Measurements from ENCODE around the gene WWOX. TPM values are rescaled to one million over a fixed set of nuclear protein-coding genes. Genes with fewer than 3 reads are reported as not detected.

The WWOX gene
- total and polyA plus RNA-seq, 4 experiments from 2014 or later, result 10.4 to 23.1 (median 17.5) TPM

DNA sequence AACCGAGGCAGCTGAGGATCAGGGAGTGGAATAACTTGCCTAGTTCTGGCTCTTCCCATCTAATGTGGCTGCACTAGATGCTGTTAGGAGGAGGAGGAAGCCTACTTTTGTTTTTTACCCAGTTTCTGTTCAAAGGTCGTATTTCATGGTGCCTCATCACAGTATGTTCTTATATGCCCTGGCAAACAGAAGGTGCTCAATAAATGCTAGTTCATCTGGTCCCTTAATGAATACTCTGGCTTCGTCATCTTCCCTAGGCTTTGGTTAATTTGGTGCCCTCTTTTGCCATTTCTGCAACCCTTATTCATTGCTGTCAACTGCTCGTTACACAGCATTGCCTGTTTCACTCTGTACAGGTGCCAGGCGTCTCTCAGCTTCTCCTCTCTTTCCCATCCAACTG is 151.7 kb downstream of the WWOX start:
- no peaks in the 10 kb centered on the region for H3K9me3 ChIP-seq (ENCODE audit: control insufficient read depth in 1 of 2, low read length in 2 of 2)
- H3K4me1 Mint-ChIP-seq, result peaks cover 0 to 4% (median 3%) of the 10 kb centered on the region in 4 donors
- DNase-seq, result no peak
- peaks cover 0 to 7% of the 10 kb centered on the region in 2 donors for H3K36me3 Mint-ChIP-seq
- intact Hi-C loops (cut with micrococcal nuclease), result no loop called here
- no peaks in the 10 kb centered on the region for H3K36me3 ChIP-seq (ENCODE audit: insufficient read depth, low read length)
- ChIA-PET POLR2A (ENCODE audit: partially characterized antibody) (no interaction called here), CTCF (ENCODE audit: partially characterized antibody) (no interaction called here)
- no peak overlapping the region for H3K4me3 Mint-ChIP-seq
- no peaks in the 10 kb centered on the region for H3K27me3 Mint-ChIP-seq
- H3K27ac ChIP-seq (ENCODE audit: low read depth, low read length), result no peak overlapping the region
- H3K9me3 Mint-ChIP-seq, result peaks cover 0 to 3% (median 0%) of the 10 kb centered on the region in 8 donors
- H3K4me1 ChIP-seq (ENCODE audit: insufficient read depth, low read length), result no peaks in the 10 kb centered on the region
- H3K4me3 ChIP-seq (ENCODE audit: low read length in 2 of 2), result no peak overlapping the region
- no peak overlapping the region for H3K27ac Mint-ChIP-seq
- no peaks in the 10 kb centered on the region for H3K27me3 ChIP-seq (ENCODE audit: insufficient read depth, low read length)

DNA sequence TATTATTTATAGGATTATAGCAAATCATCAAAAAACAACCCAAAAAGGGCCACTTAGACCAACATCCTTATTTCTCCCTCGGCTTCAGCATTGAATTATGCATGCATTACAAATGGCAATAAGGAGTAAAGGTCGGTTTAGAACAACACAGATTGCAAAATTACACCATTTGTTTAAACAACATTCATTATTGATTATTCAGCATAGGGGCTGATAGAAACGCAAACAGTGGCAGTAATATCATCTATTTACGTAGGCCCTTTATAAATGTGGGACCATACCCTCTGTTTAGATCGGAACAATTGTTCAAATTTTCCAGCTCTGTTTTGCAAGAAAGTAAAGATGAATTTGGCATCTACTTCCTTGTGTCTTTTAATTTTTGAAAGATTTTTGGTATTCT is 153.3 kb downstream of the WWOX start:
- peaks cover 0 to under 1% (median 0%) of the 10 kb centered on the region in 8 donors for H3K9me3 Mint-ChIP-seq
- peaks cover 0 to 4% (median 3%) of the 10 kb centered on the region in 4 donors for H3K4me1 Mint-ChIP-seq
- H3K36me3 Mint-ChIP-seq, result peaks cover 0 to 4% of the 10 kb centered on the region in 2 donors
- no peak for DNase-seq
- H3K4me3 ChIP-seq (ENCODE audit: low read length in 2 of 2), result no peak overlapping the region
- ChIA-PET POLR2A (ENCODE audit: partially characterized antibody) (no interaction called here), CTCF (ENCODE audit: partially characterized antibody) (interaction anchor here (1.3 kb wide), 1 partner anchor 15 kb away, joined by 3 read pairs; no protein-coding TSS in a partner anchor)
- no peaks in the 10 kb centered on the region for H3K36me3 ChIP-seq (ENCODE audit: insufficient read depth, low read length)
- H3K4me1 ChIP-seq (ENCODE audit: insufficient read depth, low read length), result no peaks in the 10 kb centered on the region
- no peaks in the 10 kb centered on the region for H3K27me3 ChIP-seq (ENCODE audit: insufficient read depth, low read length)
- H3K27ac Mint-ChIP-seq, result no peak overlapping the region
- H3K4me3 Mint-ChIP-seq, result no peak overlapping the region
- intact Hi-C loops (cut with micrococcal nuclease), result no loop called here
- no peak overlapping the region for H3K27ac ChIP-seq (ENCODE audit: low read depth, low read length)
- no peaks in the 10 kb centered on the region for H3K27me3 Mint-ChIP-seq
- H3K9me3 ChIP-seq (ENCODE audit: control insufficient read depth in 1 of 2, low read length in 2 of 2), result no peaks in the 10 kb centered on the region

DNA sequence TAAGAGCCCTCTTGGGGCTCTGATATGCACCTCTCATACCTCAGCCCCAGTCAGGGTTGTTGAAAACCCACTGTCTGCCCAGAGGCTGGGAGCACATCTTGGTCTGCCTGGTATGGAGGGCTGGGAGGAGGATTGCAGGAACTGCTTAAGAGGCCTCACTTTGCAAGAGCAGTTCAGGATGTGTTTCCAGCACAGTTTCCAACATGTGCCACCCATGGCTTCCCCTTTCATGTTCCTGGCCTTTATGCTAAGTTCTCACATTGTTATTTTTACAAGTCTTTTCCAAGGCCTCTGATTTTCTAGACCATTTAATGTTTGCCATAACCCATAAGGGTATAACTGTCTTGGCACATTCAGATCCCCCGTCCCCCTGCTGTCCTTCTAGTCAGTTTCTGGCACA is 155.4 kb downstream of the WWOX start:
- Mint-ChIP-seq H3K36me3 (no peaks in the 10 kb centered on the region), H3K27ac (no peak overlapping the region), H3K27me3 (no peaks in the 10 kb centered on the region), H3K4me3 (peak overlapping the region in 1 of 8 donors; percentile 18), H3K9me3 (no peaks in the 10 kb centered on the region), H3K4me1 (peaks cover 0 to 4% (median 3%) of the 10 kb centered on the region in 4 donors)
- Histone ChIP-seq H3K27ac (ENCODE audit: low read depth, low read length) (no peak overlapping the region), H3K4me1 (ENCODE audit: insufficient read depth, low read length) (no peaks in the 10 kb centered on the region), H3K36me3 (ENCODE audit: insufficient read depth, low read length) (no peaks in the 10 kb centered on the region), H3K9me3 (ENCODE audit: control insufficient read depth in 1 of 2, low read length in 2 of 2) (no peaks in the 10 kb centered on the region), H3K4me3 (ENCODE audit: low read length in 2 of 2) (no peak overlapping the region), H3K27me3 (ENCODE audit: insufficient read depth, low read length) (no peaks in the 10 kb centered on the region)
- DNase-seq, result no peak
- intact Hi-C loops (cut with micrococcal nuclease), result no loop called here
- CTCF ChIA-PET (ENCODE audit: partially characterized antibody), result no interaction called here
- POLR2A ChIA-PET (ENCODE audit: partially characterized antibody), result no interaction called here

DNA sequence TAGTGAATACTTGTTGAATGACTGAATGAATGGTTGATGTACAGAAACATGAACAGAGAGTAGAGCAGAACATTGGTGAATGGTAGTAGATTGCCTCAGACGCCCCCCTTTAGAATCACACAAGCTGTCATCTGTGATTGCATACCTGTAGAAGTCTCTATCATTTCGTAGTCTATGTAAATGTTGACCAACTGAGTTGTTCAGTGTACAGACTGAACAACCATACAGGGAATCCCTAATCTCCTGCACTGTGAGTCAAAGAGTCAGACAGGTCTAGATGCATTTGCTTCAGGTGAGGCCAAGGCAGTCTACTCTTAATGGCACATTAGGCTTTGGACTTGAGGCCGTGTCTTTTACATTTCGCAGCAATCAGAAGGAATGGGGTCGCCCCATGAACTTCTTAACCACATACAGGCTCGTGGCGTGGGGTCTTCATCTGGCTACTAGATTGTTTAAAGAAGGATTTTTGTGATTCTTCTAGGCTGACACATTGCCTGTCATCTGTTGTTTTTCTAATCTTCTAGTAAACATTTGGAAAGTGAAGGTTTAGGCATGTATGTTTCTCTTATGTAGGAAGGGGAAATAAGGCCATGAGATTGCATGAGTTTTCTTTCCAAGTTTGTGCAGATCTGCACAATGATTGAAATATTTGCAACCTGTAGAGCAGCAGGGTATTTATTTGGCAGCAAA is 157.4 kb downstream of the WWOX start:
- CTCF ChIA-PET (ENCODE audit: partially characterized antibody), result no interaction called here

DNA sequence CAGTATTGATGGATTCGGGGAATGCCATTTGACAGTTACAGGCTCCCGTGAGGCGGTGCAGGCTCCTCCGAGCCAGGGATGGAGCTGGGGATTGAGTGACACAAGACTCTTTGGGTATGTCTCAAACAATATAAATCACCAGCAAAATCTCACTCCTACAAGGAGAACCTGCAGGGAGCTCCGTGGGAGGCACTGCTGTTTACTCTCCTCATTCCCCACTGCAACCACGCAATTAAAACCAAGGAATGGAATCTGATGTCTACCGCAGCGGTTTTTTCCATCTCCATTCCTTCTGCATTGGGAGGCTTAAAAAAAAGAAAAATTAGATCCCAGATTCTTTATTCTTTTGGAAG is 157.9 kb downstream of the WWOX start:
- no peaks in the 10 kb centered on the region for H3K4me1 ChIP-seq (ENCODE audit: insufficient read depth, low read length)
- no peak for DNase-seq
- no peaks in the 10 kb centered on the region for H3K36me3 ChIP-seq (ENCODE audit: insufficient read depth, low read length)
- intact Hi-C loops (cut with micrococcal nuclease), result no loop called here
- peaks cover 0 to 4% of the 10 kb centered on the region in 2 donors for H3K36me3 Mint-ChIP-seq
- H3K4me3 ChIP-seq (ENCODE audit: low read length in 2 of 2), result no peak overlapping the region
- CTCF ChIA-PET (ENCODE audit: partially characterized antibody), result no interaction called here
- H3K27ac ChIP-seq (ENCODE audit: low read depth, low read length), result no peak overlapping the region
- H3K4me3 Mint-ChIP-seq, result no peak overlapping the region
- H3K4me1 Mint-ChIP-seq, result no peaks in the 10 kb centered on the region
- POLR2A ChIA-PET (ENCODE audit: partially characterized antibody), result no interaction called here
- no peaks in the 10 kb centered on the region for H3K9me3 Mint-ChIP-seq
- no peaks in the 10 kb centered on the region for H3K9me3 ChIP-seq (ENCODE audit: control insufficient read depth in 1 of 2, low read length in 2 of 2)
- H3K27me3 ChIP-seq (ENCODE audit: insufficient read depth, low read length), result no peaks in the 10 kb centered on the region
- H3K27ac Mint-ChIP-seq, result peak overlapping the region in 1 of 7 donors; percentile 4
- H3K27me3 Mint-ChIP-seq, result no peaks in the 10 kb centered on the region

More for the DNA sequence above, 157.4 kb downstream of the WWOX start:
- Histone ChIP-seq H3K36me3 (ENCODE audit: insufficient read depth, low read length) (no peaks in the 10 kb centered on the region), H3K27me3 (ENCODE audit: insufficient read depth, low read length) (no peaks in the 10 kb centered on the region), H3K27ac (ENCODE audit: low read depth, low read length) (no peak overlapping the region), H3K4me3 (ENCODE audit: low read length in 2 of 2) (no peak overlapping the region), H3K4me1 (ENCODE audit: insufficient read depth, low read length) (no peaks in the 10 kb centered on the region), H3K9me3 (ENCODE audit: control insufficient read depth in 1 of 2, low read length in 2 of 2) (no peaks in the 10 kb centered on the region)
- DNase-seq, result no peak
- Mint-ChIP-seq H3K4me3 (no peak overlapping the region), H3K36me3 (peaks cover 0 to 4% of the 10 kb centered on the region in 2 donors), H3K9me3 (no peaks in the 10 kb centered on the region), H3K4me1 (no peaks in the 10 kb centered on the region), H3K27ac (peak overlapping the region in 1 of 7 donors; percentile 4), H3K27me3 (no peaks in the 10 kb centered on the region)
- intact Hi-C loops (cut with micrococcal nuclease), result no loop called here
- POLR2A ChIA-PET (ENCODE audit: partially characterized antibody), result no interaction called here

DNA sequence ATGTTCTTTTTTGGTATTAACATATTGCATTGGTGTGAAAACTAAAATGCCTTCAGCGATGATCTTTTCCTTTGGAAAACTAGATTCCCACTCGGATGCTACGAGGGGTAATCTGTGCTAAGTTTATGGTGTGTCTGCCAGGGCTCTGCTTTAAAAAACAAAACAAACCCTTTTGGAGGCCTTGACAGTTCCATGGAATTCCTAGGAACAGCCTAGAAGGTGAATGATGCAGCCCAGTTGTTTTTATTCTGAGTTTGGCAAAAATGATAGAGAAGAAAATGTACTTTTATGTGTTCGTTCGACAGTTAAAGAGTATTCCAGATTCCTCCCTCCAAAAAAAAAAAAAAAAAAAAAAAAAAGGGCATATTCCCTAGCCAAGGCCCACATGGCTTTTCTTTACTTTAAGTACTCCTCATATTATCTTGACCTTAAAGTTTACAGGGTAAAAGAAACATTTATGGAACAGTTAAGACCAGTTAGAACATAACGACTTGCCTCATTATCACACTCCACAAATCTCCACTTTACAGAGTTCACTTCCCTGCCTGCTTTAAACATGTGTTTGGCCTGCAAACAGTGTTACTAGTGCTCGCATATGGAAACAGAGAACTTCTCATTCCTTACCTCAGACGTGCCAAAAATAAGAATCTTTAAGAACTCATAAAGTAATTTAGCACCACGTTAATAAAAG is 159.1 kb downstream of the WWOX start:
- intact Hi-C loops (cut with micrococcal nuclease), result no loop called here
- POLR2A ChIA-PET (ENCODE audit: partially characterized antibody), result no interaction called here
- Histone ChIP-seq H3K36me3 (ENCODE audit: insufficient read depth, low read length) (no peaks in the 10 kb centered on the region), H3K4me1 (ENCODE audit: insufficient read depth, low read length) (no peaks in the 10 kb centered on the region), H3K27me3 (ENCODE audit: insufficient read depth, low read length) (no peaks in the 10 kb centered on the region), H3K9me3 (ENCODE audit: control insufficient read depth in 1 of 2, low read length in 2 of 2) (no peaks in the 10 kb centered on the region), H3K4me3 (ENCODE audit: low read length in 2 of 2) (no peak overlapping the region), H3K27ac (ENCODE audit: low read depth, low read length) (no peak overlapping the region)
- CTCF ChIA-PET (ENCODE audit: partially characterized antibody), result no interaction called here
- Mint-ChIP-seq H3K36me3 (peaks cover 7 to 15% of the 10 kb centered on the region in 2 donors), H3K4me3 (no peak overlapping the region), H3K27me3 (no peaks in the 10 kb centered on the region), H3K4me1 (no peaks in the 10 kb centered on the region), H3K9me3 (peaks cover 0 to 4% (median 1%) of the 10 kb centered on the region in 8 donors), H3K27ac (no peak overlapping the region)
- no peak for DNase-seq

DNA sequence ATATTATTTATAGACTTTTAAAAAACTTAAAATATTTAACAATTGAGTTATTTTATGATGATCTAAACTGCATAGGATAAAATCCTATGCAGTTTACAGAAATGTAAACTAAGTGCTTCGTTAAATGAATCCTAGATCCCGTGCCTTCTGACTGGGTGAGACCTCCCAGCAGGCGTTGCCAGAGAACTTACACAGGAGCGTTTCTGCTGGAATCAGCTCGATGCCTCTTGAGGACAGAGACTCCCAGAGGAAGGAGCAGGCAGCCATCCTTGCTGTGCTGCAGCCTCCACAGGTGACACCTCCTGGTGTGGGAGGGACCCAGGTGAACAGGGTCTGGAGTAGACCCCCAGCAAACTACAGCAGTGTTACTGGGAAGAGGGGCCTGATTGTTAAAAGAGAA is 160.4 kb downstream of the WWOX start:
- Histone ChIP-seq H3K36me3 (ENCODE audit: insufficient read depth, low read length) (no peaks in the 10 kb centered on the region), H3K27me3 (ENCODE audit: insufficient read depth, low read length) (no peaks in the 10 kb centered on the region), H3K9me3 (ENCODE audit: control insufficient read depth in 1 of 2, low read length in 2 of 2) (no peaks in the 10 kb centered on the region), H3K4me3 (ENCODE audit: low read length in 2 of 2) (no peak overlapping the region), H3K4me1 (ENCODE audit: insufficient read depth, low read length) (no peaks in the 10 kb centered on the region), H3K27ac (ENCODE audit: low read depth, low read length) (no peak overlapping the region)
- no peak for DNase-seq
- H3K36me3 Mint-ChIP-seq, result peaks cover 18 to 24% of the 10 kb centered on the region in 2 donors
- H3K9me3 Mint-ChIP-seq, result peaks cover 0 to 15% (median 3%) of the 10 kb centered on the region in 8 donors
- H3K27me3 Mint-ChIP-seq, result no peaks in the 10 kb centered on the region
- peak overlapping the region in 1 of 7 donors; percentile 69 for H3K27ac Mint-ChIP-seq
- no peaks in the 10 kb centered on the region for H3K4me1 Mint-ChIP-seq
- ChIA-PET CTCF (ENCODE audit: partially characterized antibody) (no interaction called here), POLR2A (ENCODE audit: partially characterized antibody) (no interaction called here)
- intact Hi-C loops (cut with micrococcal nuclease), result no loop called here
- no peak overlapping the region for H3K4me3 Mint-ChIP-seq
